Measurements from ENCODE around the gene NR2C2.

NR2C2 gene

GRCh38 chr3:15032650-15033049, 85.3 kb downstream of the NR2C2 start:
- no peak for DNase-seq

DNA sequence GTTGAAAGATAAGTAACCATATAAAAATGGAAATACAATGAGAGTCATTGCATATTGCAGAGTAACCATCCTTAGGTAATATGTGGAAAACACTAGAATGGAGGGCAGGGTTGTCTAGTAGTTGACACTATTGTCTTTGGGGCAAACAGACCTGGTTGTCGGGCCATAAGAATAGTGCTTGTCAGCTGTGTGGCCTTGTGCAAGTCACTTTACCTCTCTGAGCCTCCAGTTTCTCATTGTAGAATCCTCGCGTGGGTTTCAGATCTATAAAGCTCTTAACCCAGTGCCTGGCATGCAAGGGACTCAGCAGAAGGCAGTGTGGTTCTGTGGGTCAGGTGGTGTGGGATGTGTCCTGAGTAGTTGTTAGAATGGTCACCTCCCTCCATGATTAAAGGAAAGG, 85.7 kb downstream of the NR2C2 start:
- no peak for DNase-seq

- no peak for DNase-seq
Observed at GRCh38 chr3:15038306-15038705, 90.9 kb downstream of the NR2C2 start.

DNA sequence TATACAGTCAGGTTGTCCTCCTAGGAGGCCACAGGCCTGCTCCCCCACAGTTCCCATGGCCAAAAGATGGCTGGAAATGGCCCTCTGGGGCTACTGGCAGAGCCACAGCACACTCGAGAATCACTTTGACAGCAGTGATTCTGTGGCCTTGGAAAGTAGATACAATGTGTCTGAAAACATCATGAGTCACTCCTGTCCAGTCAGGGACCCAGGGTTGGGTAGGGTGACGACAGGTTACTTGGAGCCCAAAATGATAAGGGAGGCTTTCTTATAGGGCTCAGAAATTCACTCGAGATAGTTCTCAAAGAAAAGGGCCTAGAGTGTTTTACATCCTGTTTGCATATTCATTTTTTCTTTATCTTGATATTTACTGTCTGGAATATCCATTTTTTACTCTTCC, 93.5 kb downstream of the NR2C2 start:
- DNase-seq: no peak

- peak in 1 of 14 donors; percentile 10 for DNase-seq
Observed at GRCh38 chr3:15041950-15042349, 94.6 kb downstream of the NR2C2 start.

DNA sequence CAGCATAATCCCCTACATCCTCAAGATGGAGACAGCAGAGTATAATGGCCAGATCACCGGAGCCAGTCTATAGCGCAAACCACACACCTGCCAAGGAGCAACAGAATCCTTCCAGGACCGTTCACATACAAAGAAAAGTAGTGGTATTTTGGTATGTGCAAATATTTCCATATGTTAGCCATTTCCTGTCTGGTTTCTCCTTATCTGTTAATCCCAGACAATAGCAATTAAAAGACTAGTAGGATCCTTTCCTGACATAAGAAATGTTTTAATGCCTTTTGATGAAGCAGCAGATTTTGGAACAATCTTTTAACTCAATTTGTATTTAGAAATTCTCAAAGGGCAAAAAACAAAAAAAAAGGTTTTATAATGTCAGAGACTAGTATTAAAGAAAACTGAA, 95.6 kb downstream of the NR2C2 start:
- DNase-seq: no peak

DNA sequence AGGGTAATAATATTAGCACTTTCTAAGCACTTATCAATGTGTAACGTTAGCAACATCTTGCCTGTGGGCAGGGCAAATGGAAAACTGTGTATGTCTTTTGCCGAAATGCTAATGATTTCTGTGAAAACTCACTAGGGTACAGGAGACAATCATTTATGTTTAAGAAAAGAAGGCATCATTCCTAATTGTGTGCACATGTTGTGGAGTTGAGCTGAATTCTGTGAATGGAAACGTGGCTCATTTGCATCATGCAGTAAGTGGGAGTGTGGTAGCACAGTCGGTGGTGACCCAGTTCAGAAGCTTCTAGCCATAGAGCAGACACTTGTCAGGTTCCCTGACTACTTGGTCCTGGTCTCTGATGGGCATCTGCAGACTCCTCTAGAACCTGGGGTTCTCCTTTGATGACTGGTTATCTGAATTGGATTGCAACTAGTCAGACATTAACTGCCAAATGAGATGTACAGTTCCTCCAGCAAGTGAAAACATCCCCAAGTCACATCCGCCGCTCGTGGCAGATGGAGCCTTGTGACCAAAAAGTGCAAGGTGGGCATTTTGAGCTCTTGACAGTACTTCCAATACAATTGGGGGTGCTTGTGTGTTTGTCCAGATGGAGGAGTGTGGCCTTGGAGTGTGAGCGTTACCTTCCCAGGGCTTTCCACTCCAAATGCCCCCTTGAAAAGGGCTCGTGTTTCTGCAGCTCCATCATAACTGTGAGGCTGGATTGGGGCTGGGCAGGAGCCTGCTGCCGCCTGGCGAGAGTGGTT, 96.2 kb downstream of the NR2C2 start:
- DNase-seq: no peak

- DNase-seq: no peak
Observed at GRCh38 chr3:15044326-15044725, 96.9 kb downstream of the NR2C2 start.

- no peak for DNase-seq
Observed at GRCh38 chr3:15045667-15046066, 98.3 kb downstream of the NR2C2 start.

DNA sequence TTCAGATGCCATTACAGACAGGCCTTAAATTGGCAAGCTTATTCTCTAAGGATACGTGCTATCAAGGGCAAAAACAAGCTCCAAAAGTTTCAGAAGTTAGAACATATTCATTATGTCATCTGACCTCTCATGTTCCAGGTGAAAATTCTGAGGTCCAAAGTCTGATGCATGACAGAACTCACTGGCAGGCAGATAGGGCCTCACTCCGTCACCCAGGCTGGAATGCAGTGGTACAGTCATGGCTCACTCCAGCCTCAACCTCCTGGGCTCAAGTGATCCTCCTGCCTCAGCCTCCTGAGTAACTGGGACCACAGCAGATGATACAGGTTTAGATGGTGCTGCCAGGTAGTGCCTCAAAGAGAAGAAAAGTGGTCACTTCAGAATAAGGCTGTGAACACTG, 102.2 kb downstream of the NR2C2 start:
- DNase-seq: no peak

DNA sequence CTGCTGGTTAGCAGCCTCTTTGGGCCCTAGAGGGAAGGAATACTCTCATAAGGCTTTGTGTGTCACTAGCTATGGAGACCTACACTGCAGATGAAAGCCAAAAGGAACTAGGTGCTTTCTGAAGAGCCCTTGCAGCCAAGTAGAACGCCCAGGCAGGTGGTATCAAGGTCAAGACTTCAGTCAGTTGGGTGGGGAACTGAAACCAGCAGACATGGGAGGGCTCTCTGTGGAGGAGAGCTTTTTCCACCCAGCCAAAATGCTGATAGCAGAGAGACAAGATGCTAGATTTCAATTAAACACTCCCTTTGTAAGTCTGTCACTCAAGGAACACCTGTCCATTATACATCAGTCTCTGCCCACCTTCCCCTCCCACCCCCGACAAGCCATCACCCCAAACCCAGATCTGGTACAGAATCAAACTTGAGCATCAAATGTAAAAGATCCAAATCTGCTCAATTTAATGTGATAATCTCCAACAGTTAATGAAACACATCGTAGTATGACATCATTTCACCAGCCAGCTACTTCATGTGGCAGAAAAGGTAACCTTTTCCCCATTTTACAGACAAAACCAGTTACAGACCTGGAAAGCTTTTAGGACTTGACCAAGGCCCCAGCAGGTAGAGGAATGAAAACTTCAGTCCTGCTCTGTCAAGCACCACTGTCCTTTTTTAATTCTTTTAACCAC, 103.2 kb downstream of the NR2C2 start:
- no peak for DNase-seq

DNA sequence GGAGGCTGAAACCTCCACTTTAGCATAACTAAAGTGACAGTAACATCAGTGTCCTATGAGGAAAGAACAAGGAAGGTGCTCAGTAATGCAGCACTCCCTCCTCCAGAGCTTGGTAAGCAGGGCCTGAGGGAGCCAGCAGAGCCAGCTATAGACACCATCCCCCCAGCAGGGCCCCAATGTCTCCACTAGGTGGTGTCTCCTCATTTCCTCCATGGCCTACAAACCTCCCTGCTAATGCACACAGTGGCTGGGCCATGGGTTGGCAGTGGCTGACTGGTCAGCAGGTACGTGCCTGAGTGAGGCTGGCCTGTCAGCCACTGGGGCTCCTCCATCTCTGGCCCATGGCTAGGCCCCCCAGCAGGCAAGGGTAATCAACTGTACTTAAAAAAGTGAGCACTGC, 104.1 kb downstream of the NR2C2 start:
- no peak for DNase-seq

DNA sequence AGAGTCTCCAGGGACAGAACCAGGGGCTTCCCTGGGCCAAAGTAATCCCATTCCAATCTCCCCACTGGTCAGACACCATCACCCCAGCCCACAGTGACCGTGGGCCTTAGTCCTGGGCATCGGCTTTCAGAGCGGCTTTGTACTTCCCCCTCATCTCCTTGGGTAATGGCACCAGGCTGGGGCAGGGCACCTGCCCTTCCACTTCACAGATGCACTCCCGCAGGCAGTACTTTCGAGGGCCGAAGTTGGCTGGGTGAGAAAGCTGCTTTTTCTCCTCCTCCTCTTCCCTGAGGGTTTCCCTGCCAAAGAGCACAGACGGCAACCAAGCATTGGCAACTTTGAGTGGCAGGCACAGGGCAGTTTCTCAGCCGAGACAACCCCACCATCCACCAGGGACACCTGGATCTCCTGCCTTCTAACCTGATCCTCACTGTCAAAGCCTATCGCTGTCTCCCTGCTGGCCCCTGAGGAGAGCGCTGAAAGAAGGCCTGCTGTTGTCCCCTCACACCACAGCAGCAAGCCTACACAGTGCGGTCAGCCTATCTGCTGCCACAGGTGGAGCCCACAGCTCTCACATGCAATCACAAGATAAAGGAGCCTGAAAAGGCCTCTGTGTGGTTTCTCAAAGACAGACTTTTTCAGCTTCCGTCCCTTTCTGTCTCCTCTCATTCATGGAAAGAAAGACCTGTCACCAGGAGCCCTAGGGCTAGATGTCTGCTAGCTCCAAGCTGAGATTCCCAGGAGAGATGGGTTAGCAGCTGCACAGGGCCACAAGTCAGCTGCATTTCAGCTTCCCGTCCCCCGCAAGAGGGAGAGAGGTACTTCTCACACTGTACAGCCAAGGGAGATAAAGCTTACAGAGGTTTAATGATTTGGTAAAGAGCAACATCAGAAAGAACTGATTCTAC, 105.2 kb downstream of the NR2C2 start:
- DNase-seq: no peak

GRCh38 chr3:15053541-15053940, 106.2 kb downstream of the NR2C2 start:
- no peak for DNase-seq

- DNase-seq: no peak
Observed at GRCh38 chr3:15055019-15055557, 107.7 kb downstream of the NR2C2 start.

GRCh38 chr3:15056676-15057404, 109.5 kb downstream of the NR2C2 start:
- no peak for DNase-seq

DNA sequence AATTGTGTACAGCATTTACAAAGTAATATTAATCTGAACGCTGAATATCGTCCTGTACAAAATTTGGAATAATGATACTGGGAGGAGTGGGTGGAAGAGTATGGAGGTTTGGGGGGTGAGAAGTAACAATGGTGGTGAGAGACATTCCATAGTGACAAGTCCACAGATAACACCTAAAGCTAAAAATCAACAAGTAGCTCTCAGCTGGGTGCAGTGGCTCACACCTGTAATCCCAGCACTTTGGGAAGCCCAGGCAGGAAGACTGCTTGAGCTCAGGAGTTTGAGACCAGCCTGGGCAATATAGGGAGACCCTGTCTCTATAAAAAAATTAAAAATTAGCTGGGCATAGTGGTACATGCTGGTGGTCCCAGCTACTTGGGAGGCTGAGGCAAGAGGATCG, 112.6 kb downstream of the NR2C2 start:
- no peak for DNase-seq

GRCh38 chr3:15063238-15063637, 115.9 kb downstream of the NR2C2 start:
- DNase-seq: no peak

- no peak for DNase-seq
Observed at GRCh38 chr3:15063656-15064286, 116.4 kb downstream of the NR2C2 start.

- DNase-seq: peak in 3 of 14 donors; percentile 19 to 43 (median 32)
Observed at GRCh38 chr3:15064299-15064834, 117.0 kb downstream of the NR2C2 start.

GRCh38 chr3:15064835-15065549, 117.6 kb downstream of the NR2C2 start, which contains the start of gene MRPS25:
Gene MRPS25 (minus strand): TSS chr3:15065315. CDS start chr3:15065194, 121 bp downstream.
- peak; percentile 55 to 90 (median 83) for DNase-seq
